Ovary (tissue), 9 donors: ENCODE results near the gene STIP1. TPM values are rescaled to one million over a fixed set of nuclear protein-coding genes. Genes with fewer than 3 reads are reported as not detected.
A peak's percentile ranks its signal among the peaks of the same experiment; 100 is the strongest.

Source experiments
- DNase-seq, 5 donors: peaks; one replicate each; pipeline ENCODE4 v3.0.0-alpha.2; 2019 to 2020
- H3K27ac ChIP-seq, 2 donors: fragments of 200-600 bp; one replicate each; pipeline versions ENCODE4 v1.5.1 to v1.8.0; 2019 to 2022
- H3K27me3 ChIP-seq: fragments of 200-600 bp; one replicate; pipeline ENCODE4 v1.8.0; 2022
- H3K36me3 ChIP-seq: fragments of 200-600 bp; sonication (generic); one replicate; pipeline ENCODE4 v1.5.1; 2019
- H3K4me1 ChIP-seq: one replicate; pipeline ENCODE4 v1.8.1; 2013; ENCODE audit warnings: mild to moderate bottlenecking, moderate library complexity; ENCODE audit not compliant: insufficient read depth
- H3K4me3 ChIP-seq: fragments of 200-600 bp; sonication (generic); one replicate; pipeline ENCODE4 v1.5.1; 2017
- H3K9me3 ChIP-seq, 2 donors: fragments of 200-600 bp in 1 of 2; sonication (generic) in 1 of 2; one replicate each; pipeline versions ENCODE4 v1.5.1 to v1.8.1; 2013 to 2019; ENCODE audit warnings: mild to moderate bottlenecking in 1 of 2, moderate library complexity in 1 of 2
- EP300 ChIP-seq: sonication (generic); formaldehyde crosslinking; IDR thresholded peaks from one replicate; pipeline ENCODE4 v1.6.1; 2017; ENCODE audit warnings: antibody characterized with exemption
- POLR2A ChIP-seq: fragments of 450-650 bp; IDR thresholded peaks from one replicate; pipeline ENCODE4 v1.6.1; 2017; ENCODE audit warnings: antibody characterized with exemption, mild to moderate bottlenecking, moderate library complexity
- WGBS, 3 donors: extraction: QIAGEN DNeasy Blood & Tissue Kit in 1 of 3; methylation state at CpG; one replicate each; pipeline versions ENCODE4 v1.1.5 to v1.1.7; 2013 to 2017; 5-methylcytosine and 5-hydroxymethylcytosine counted together
- intact Hi-C, 4 donors: fragments of 100-400 bp; cut with DNase I; formaldehyde crosslinking; loops; one replicate each; pipeline versions ENCODE4 v1.11.0 to v1.15.1; 2022 to 2023
- polyA plus RNA-seq, 2 donors: library from polyadenylated mRNA; stranded (reverse); fragments of 200-250 nt in 1 of 2; fragments of 350-450 nt in 1 of 2; fragmentation: Illumina TruSeq in 1 of 2; extraction: RNeasy Lipid Tissue Mini Kit (QIAGEN cat#74804) in 1 of 2; gene quantifications; one replicate each; pipeline ENCODE4 v1.2.3, GENCODE V29; 2013 to 2014
- total RNA-seq, 7 donors: library from RNA; depleted of rRNA in 2 of 7; stranded (reverse); fragments of >200 nt in 2 of 7; fragmentation: NEBNext Ultra II Directional in 3 of 7; extraction: Animal tissue kit (Norgen Biotek cat#: 25700) in 3 of 7; gene quantifications; one replicate each; pipeline versions ENCODE4 v1.1.0 to v1.2.4, GENCODE V29; 2016 to 2023
- TF ChIP-seq, protein P1 (sequence below), 3 donors: fragments of 450-650 bp in 2 of 3; fragments of 200-600 bp in 1 of 3; IDR thresholded peaks; one replicate each; pipeline versions ENCODE4 v1.5.1 to v1.8.0; 2016 to 2022; ENCODE audit warnings: antibody characterized with exemption in 3 of 3, mild to moderate bottlenecking in 1 of 3
- donor health status: DM: no; HTN: no; CAD: no; lungs with moderate emphysema.
- donor health status: DM: no; HTN: no; CAD: no.
- donor health status: Bipolar disorder and iron deficiency.
- donor health status: DM: yes; HTN: yes; CAD: no.
- donor health status: DM: no; HTN: no; CAD: no.
- donor health status: DM: yes; HTN: yes; CAD: no.

Gene STIP1
- total and polyA plus RNA-seq, 9 donors: 48.4 to 238 (median 111) TPM

DNA sequence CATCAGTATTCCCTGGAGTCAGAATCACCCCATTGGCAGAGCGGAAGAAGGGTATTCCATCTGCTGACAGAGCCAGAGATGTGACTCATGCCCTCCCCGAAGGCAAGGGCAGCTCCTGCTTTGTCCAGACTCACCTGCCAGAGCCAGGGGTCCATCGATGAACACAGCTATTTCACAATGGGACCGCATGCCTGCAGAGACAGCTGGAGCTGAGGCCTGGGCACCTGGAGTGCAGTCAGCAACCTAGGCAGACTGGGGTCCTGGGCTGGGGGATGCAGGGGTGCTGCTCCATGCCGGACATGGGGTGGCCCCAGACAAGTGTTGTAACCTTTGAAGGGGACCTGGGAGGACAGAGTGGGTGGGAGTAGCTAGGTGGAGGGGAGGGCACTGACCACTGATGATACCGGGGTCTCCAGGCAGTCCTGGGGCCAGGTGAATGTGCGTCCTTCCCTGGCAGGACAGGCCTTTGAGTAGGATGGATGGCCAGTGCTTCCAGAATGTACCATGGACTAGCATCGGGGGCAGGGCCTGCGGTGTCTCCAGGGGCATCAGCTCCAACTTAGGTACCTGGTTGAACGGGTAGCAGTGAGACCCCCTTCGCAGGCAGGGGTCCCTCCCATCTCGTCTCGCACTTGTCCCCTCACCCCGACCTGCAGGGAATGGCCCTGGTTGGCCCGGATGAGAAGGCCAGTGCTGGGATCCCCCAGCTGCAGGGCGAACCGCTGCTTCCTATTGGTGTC, 38.4 kb downstream of the STIP1 start:
- intact Hi-C loops: no loop called here
- peak; percentile 16 to 41 (median 31) for DNase-seq
- H3K4me1 ChIP-seq: peaks cover 20% of the 10 kb centered on the region
- H3K36me3 ChIP-seq: no peaks in the 10 kb centered on the region
- H3K27me3 ChIP-seq: no peaks in the 10 kb centered on the region
- WGBS, 3 donors: 84 to 88% (median 87%) methylated on average over 8 to 17 of the region's 17 CpGs
- H3K9me3 ChIP-seq: no peaks in the 10 kb centered on the region
- H3K27ac ChIP-seq: no peak overlapping the region
- TF ChIP-seq EP300 (no peak), POLR2A (no peak)
- TF ChIP-seq, protein P1, sequence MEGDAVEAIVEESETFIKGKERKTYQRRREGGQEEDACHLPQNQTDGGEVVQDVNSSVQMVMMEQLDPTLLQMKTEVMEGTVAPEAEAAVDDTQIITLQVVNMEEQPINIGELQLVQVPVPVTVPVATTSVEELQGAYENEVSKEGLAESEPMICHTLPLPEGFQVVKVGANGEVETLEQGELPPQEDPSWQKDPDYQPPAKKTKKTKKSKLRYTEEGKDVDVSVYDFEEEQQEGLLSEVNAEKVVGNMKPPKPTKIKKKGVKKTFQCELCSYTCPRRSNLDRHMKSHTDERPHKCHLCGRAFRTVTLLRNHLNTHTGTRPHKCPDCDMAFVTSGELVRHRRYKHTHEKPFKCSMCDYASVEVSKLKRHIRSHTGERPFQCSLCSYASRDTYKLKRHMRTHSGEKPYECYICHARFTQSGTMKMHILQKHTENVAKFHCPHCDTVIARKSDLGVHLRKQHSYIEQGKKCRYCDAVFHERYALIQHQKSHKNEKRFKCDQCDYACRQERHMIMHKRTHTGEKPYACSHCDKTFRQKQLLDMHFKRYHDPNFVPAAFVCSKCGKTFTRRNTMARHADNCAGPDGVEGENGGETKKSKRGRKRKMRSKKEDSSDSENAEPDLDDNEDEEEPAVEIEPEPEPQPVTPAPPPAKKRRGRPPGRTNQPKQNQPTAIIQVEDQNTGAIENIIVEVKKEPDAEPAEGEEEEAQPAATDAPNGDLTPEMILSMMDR (IDR thresholded peaks at IDR 0.05): no peak
- no peak overlapping the region for H3K4me3 ChIP-seq

DNA sequence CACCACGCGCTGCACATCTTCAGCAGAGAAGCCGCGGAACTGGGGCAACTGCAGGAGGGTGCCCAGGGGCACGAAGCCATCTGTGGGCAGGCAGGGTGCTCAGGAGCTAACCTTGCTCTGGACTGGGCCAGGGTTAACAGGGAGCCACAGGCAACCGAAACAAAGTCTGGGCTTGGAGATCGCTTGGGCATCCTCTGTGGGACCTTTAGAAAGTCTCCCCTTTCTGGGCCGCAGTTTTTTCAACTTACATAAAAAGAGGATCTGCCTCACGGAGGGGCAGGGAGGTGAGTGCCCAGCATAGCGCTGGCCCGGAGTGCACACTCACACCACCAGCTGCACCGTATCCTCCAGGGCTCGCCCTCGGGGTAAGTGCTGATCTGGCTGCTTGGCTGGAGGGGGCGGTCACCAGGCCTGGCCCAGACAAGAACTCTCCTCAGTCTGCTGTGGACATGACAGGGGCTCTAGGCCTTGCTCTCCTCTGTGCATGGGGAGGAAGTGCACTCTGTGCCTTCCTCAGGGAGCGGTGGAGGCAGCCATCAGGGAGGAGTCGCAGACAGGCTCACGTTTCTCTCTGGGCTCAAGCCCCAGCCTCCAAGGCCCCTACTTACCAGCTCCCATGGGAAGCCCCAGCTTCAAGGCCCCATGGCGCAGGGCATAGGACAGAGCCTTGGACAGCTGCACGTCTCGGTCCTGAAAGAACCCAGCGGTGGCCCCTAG, 39.1 kb downstream of the STIP1 start:
- Histone ChIP-seq H3K4me1 (peaks cover 23% of the 10 kb centered on the region), H3K4me3 (peak overlapping the region; percentile 64), H3K27ac (peak overlapping the region; percentile 52 to 62), H3K36me3 (no peaks in the 10 kb centered on the region), H3K27me3 (no peaks in the 10 kb centered on the region), H3K9me3 (no peaks in the 10 kb centered on the region)
- peak; percentile 12 to 50 (median 43) for DNase-seq
- intact Hi-C loops: no loop called here
- TF ChIP-seq, protein P1 (IDR thresholded peaks at IDR 0.05): no peak
- 62 to 67% (median 65%) methylated on average over 22 of the region's 22 CpGs for WGBS, 3 donors

DNA sequence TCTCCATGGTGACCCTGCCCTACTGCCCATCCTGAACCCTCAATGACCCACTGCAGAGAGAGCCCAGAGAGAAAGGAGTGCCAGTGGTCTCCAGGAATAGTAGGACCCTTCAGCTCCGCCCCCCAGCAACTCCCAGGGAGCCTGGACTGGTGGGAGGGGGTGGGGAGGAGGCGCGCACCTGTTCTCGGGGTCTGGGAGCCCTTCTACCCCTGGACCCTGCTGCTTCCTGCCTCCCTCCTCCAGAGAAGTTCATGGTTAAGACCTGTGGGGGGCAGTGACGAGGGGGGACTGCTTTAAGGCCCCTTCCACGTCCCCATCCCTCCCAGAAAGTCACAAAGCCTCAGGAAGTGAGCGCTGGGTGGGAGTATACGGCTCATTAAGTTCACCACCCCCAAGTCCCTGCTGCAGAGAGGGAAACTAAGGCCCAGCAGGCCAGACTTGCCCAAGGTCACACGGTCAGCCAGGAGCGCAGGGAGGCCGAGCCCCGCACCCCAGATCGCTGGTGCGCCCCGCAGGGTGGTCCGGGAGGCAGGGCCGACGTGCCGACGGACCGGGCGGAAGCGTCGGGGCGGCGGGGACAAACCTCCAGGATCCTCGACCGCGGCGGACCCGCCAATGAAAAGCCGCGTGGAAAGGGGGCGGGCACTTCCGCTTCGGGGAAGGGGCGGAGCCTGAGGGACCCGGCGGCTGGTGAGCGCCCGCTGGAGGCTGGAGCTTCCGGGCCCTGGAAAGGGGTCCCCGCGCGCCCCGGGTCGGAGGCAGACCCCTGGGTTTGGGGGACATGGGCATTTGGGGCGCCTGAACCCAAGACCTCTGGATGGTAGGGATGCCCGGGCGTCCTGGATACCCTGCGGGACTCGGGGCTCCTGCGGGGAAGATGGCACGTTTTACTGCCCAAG, 39.9 kb downstream of the STIP1 start, which contains the start of the genes NUDT22 and TRPT1:
NUDT22 (plus strand) TSS at position 667 of the 899 bp plus-strand sequence. CDS start 379 bp downstream, outside the sequence.
TRPT1 (minus strand) TSS at position 579 of the 899 bp plus-strand sequence; CDS start at position 253, 326 bp downstream.
- Histone ChIP-seq H3K4me3 (peak within 1 kb of the TSS; percentile 64), H3K27ac (peak within 1 kb of the TSS; percentile 52 to 62), H3K9me3 (no peaks in the 10 kb centered on the region), H3K36me3 (no peaks in the 10 kb centered on the region), H3K4me1 (peaks cover 23% of the 10 kb centered on the region), H3K27me3 (no peaks in the 10 kb centered on the region)
- WGBS, 3 donors: 0 to 1% (median 0%) methylated on average over 40 to 54 of the region's 54 CpGs
- TF ChIP-seq POLR2A (peak; percentile 92), EP300 (no peak)
- TF ChIP-seq, protein P1 (IDR thresholded peaks at IDR 0.05): peak in 2 of 3 donors; percentile 10 to 16
- intact Hi-C loops: no loop called here
- DNase-seq: peak; percentile 90 to 95 (median 93)

DNA sequence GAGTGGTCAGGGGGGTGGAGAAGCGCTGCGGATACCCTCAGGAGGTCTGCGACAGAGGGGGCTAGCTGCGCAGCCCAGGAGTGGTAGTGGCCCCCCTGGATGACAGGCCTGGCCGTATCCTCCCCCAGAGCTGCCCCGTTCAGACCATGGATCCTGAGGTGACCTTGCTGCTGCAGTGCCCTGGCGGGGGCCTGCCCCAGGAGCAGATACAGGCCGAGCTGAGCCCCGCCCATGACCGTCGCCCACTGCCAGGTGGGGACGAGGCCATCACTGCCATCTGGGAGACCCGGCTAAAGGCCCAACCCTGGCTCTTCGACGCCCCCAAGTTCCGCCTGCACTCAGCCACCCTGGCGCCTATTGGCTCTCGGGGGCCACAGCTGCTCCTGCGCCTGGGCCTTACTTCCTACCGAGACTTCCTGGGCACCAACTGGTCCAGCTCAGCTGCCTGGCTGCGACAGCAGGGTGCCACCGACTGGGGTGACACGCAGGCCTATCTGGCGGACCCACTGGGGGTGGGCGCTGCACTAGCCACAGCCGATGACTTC, 40.6 kb downstream of the STIP1 start:
- WGBS, 3 donors: 10 to 21% (median 12%) methylated on average over 23 to 26 of the region's 26 CpGs
- Histone ChIP-seq H3K9me3 (no peaks in the 10 kb centered on the region), H3K4me3 (peak overlapping the region; percentile 64), H3K36me3 (no peaks in the 10 kb centered on the region), H3K27ac (peak overlapping the region; percentile 6 to 62), H3K4me1 (peaks cover 24% of the 10 kb centered on the region), H3K27me3 (no peaks in the 10 kb centered on the region)
- intact Hi-C loops: no loop called here
- peak in 2 of 5 donors; percentile 55 for DNase-seq
- TF ChIP-seq, protein P1 (IDR thresholded peaks at IDR 0.05): peak in 1 of 3 donors; percentile 7
- TF ChIP-seq EP300 (no peak), POLR2A (no peak)
